GM21390 (cell line): ENCODE data around the gene SULT6B1.

ENCODE experiments used
- ATAC-seq: cut with Tn5 transposase; IDR thresholded peaks from one replicate; pipeline ENCODE4 v1.9.1; 2021; ENCODE audit not compliant: unreplicated experiment

Gene SULT6B1

GRCh38 chr2:37153224-37153623 is 35.2 kb downstream of the SULT6B1 start:
- ATAC-seq, result no peak

GRCh38 chr2:37149626-37150322 is 38.7 kb downstream of the SULT6B1 start:
- ATAC-seq, result no peak

- no peak for ATAC-seq
These were observed 40.1 kb downstream of the SULT6B1 start for GRCh38 chr2:37148325-37148724.

GRCh38 chr2:37146062-37146461 is 42.4 kb downstream of the SULT6B1 start:
- ATAC-seq, result no peak

- ATAC-seq, result no peak
These were observed 44.5 kb downstream of the SULT6B1 start for GRCh38 chr2:37143974-37144373.

GRCh38 chr2:37142546-37142945 is 45.9 kb downstream of the SULT6B1 start:
- no peak for ATAC-seq

- no peak for ATAC-seq
These were observed 55.6 kb downstream of the SULT6B1 start for GRCh38 chr2:37132914-37133313.

GRCh38 chr2:37125416-37125815 is 63.1 kb downstream of the SULT6B1 start:
- no peak for ATAC-seq

- no peak for ATAC-seq
These were observed 69.3 kb downstream of the SULT6B1 start for GRCh38 chr2:37119157-37119556.
